BE2C (cell line): ENCODE data around the gene PCCA.

Source experiments
- DNase-seq: peaks from one replicate; pipeline ENCODE4 v3.0.0-alpha.2; 2020
- H3K27me3 ChIP-seq: fragments of 250-450 bp; sonication (Bioruptor Pico); 2 replicates; pipeline ENCODE4 v1.5.1; 2020; ENCODE audit warnings: mild to moderate bottlenecking
- H3K36me3 ChIP-seq: fragments of 250-450 bp; sonication (Bioruptor Pico); 2 replicates; pipeline ENCODE4 v1.5.1; 2020; ENCODE audit warnings: mild to moderate bottlenecking
- H3K4me1 ChIP-seq: fragments of 250-450 bp; sonication (Bioruptor Pico); 2 replicates; pipeline ENCODE4 v1.5.1; 2020
- H3K4me3 ChIP-seq: 2 replicates; pipeline ENCODE4 v1.5.1; 2011; ENCODE audit warnings: low read depth, low read length
- H3K9me3 ChIP-seq: fragments of 250-450 bp; sonication (Bioruptor Pico); 2 replicates; pipeline ENCODE4 v1.5.1; 2020
- TF ChIP-seq, protein P1 (sequence below): IDR thresholded peaks from 2 replicates; pipeline ENCODE4 v1.5.1; 2012; ENCODE audit warnings: mild to moderate bottlenecking, low read depth, low read length

Gene PCCA

DNA sequence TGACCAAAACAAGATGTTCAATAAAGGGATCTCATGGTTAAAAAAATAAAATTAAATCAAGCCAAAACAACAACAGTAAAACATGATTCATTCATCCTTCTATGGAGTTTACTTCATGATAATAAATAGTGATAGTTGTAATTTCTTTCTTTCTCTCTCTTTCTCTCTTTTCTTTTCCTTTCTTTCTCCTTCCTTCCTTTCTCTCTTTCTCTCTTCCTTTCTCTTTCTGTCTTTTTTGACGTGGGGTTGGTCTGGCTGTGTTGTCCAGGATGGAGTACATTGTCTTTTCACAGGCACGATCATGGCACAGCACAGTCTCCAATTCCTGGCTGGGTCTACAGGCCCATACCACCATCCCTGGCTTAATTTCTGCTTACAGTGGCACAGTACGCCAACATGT, 29.1 kb upstream of the PCCA start:
- no peaks in the 10 kb centered on the region for H3K9me3 ChIP-seq
- 0 out of 2 replicates have a peak, but pooled peaks cover 8% of the 10 kb centered on the region for H3K27me3 ChIP-seq
- H3K4me1 ChIP-seq = no peaks in the 10 kb centered on the region
- TF ChIP-seq, protein P1, sequence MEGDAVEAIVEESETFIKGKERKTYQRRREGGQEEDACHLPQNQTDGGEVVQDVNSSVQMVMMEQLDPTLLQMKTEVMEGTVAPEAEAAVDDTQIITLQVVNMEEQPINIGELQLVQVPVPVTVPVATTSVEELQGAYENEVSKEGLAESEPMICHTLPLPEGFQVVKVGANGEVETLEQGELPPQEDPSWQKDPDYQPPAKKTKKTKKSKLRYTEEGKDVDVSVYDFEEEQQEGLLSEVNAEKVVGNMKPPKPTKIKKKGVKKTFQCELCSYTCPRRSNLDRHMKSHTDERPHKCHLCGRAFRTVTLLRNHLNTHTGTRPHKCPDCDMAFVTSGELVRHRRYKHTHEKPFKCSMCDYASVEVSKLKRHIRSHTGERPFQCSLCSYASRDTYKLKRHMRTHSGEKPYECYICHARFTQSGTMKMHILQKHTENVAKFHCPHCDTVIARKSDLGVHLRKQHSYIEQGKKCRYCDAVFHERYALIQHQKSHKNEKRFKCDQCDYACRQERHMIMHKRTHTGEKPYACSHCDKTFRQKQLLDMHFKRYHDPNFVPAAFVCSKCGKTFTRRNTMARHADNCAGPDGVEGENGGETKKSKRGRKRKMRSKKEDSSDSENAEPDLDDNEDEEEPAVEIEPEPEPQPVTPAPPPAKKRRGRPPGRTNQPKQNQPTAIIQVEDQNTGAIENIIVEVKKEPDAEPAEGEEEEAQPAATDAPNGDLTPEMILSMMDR = no peak
- no peaks in the 10 kb centered on the region for H3K36me3 ChIP-seq
- H3K4me3 ChIP-seq = no peak overlapping the region
- no peak for DNase-seq

DNA sequence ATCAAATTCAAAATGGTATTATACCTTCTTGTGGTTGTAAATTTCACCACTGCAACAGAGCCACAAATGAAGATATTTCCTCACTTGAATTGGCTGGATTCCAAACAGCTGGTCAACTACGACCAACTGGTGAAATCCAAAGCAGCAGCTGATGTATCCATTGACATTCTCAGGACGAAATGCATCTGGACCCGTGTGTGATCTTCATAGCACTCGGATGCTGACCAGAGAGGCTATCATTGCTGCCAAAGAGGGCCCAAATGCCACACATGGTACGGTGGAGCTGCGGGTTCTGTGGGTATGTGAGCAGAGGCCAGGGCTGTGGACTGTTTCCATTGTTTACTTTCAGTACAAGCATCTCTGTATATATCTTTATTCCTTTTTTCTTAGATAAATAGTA, 25.6 kb upstream of the PCCA start:
- Histone ChIP-seq H3K9me3 (no peaks in the 10 kb centered on the region), H3K36me3 (no peaks in the 10 kb centered on the region), H3K4me3 (no peak overlapping the region), H3K27me3 (0 out of 2 replicates have a peak, but pooled peaks cover 8% of the 10 kb centered on the region), H3K4me1 (no peaks in the 10 kb centered on the region)
- TF ChIP-seq, protein P1 = no peak
- no peak for DNase-seq

GRCh38 chr13:100063906-100064305, 25.0 kb upstream of the PCCA start:
- H3K27me3 ChIP-seq = 0 out of 2 replicates have a peak, but pooled peaks cover 8% of the 10 kb centered on the region
- TF ChIP-seq, protein P1 = no peak
- no peaks in the 10 kb centered on the region for H3K4me1 ChIP-seq
- H3K9me3 ChIP-seq = no peaks in the 10 kb centered on the region
- no peaks in the 10 kb centered on the region for H3K36me3 ChIP-seq
- DNase-seq = no peak
- H3K4me3 ChIP-seq = no peak overlapping the region

GRCh38 chr13:100068133-100068931, 20.6 kb upstream of the PCCA start:
- Histone ChIP-seq H3K4me3 (no peak overlapping the region), H3K9me3 (no peaks in the 10 kb centered on the region), H3K4me1 (no peaks in the 10 kb centered on the region), H3K27me3 (no peaks in the 10 kb centered on the region), H3K36me3 (no peaks in the 10 kb centered on the region)
- TF ChIP-seq, protein P1 = no peak
- DNase-seq = no peak

DNA sequence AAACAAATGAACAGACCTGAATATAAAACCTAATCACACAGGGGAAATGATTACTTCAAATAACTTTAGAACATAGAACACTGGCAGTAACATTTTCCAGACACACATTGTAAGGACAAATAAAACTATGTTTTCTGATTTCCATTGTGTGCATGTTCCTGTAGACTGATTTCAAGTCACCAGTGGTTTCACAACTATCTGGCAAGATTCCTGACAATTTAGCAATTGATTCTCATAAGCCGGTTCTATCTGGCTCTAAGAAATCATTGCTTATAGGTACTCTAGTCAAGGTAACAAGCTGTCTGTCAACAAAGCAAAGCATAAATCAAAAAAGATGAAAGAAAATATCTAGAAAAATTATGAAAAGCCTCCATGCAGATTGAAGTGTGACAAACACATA, 19.6 kb upstream of the PCCA start:
- Histone ChIP-seq H3K36me3 (no peaks in the 10 kb centered on the region), H3K4me1 (no peaks in the 10 kb centered on the region), H3K27me3 (no peaks in the 10 kb centered on the region), H3K9me3 (no peaks in the 10 kb centered on the region), H3K4me3 (no peak overlapping the region)
- TF ChIP-seq, protein P1 = no peak
- no peak for DNase-seq
